ENCODE results near the gene PDE6G. TPM values are rescaled to one million over a fixed set of nuclear protein-coding genes. Genes with fewer than 3 reads are reported as not detected.

Gene PDE6G
- total and polyA plus RNA-seq, 2 of the 13 experiments (the other 11 are each of a cell fraction or from before 2014, with no cell fraction given): 1.4 to 6.7 TPM

DNA sequence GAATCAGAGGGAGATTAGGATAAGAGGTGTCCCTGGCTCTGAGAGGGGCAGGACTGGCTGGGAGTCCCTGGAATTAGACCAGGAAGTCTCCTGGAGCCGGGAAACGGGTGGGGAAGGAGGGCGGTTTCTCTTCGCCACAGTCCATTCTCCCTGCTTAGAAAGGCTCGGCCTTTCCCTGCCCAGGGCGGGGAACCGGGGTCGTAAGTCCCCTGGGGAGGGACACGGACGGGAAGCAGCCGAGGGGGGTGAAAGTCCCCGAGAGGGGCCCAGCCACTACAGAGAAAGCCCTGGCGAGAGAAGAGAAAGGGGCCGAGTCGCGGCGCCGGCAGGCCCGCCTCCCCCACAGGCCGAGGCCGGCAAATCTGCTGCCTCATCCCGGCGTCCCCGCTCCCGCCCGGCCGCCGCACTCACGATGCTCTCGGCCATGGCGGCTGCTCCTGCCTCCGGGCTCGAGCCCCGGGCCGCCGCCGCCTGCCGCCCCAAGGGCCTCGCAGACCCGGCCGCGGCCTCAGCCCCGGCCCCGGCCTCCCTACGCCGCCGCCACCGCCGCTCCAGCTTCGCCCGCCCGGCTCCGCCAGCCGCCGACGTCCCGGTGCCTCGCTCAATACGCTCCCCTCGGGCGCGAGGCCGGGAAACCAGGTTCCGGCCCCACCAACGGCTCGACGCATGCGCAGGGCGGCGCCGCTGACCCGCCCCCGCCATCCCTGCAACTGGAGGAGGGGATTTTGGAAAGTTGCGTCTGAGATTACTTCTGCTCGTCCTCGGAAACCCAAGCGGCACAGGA, 19.6 kb downstream of the PDE6G start, which contains the start of the genes NPLOC4 and TSPAN10 (continued):
- TF ChIP-seq TMF1 (CRISPR knock-in tag; IDR thresholded peaks at IDR 0.05; ENCODE audit: low read depth): peak; percentile 91; the same call in 1 of the 2 replicates
- peak; percentile 68 for TF ChIP-seq NFYC (CRISPR knock-in tag; IDR thresholded peaks at IDR 0.05)
- no peak for TF ChIP-seq ZNF550 (CRISPR knock-in tag; IDR thresholded peaks at IDR 0.05; ENCODE audit: borderline replicate concordance)
- TF ChIP-seq ZFAT (CRISPR knock-in tag; conservative IDR thresholded peaks at IDR 0.05): no peak
- TF ChIP-seq, protein P1, sequence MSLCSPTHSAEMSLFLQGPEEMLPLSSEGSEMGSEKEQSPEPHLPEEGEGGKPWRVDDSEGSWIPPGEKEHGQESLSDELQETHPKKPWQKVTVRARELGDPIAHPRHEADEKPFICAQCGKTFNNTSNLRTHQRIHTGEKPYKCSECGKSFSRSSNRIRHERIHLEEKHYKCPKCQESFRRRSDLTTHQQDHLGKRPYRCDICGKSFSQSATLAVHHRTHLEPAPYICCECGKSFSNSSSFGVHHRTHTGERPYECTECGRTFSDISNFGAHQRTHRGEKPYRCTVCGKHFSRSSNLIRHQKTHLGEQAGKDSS (CRISPR knock-in tag; IDR thresholded peaks at IDR 0.05; ENCODE audit: borderline replicate concordance, low read depth): no peak; the same call in 1 of the 2 replicates
- peak; percentile 88 for TF ChIP-seq ZNF205 (CRISPR knock-in tag; IDR thresholded peaks at IDR 0.05)
- 0 out of 2 replicates have a peak, but pooled peaks have one; percentile 32 for TF ChIP-seq NFE2 (CRISPR knock-in tag; IDR thresholded peaks at IDR 0.05)
- TF ChIP-seq ZNF432 (CRISPR knock-in tag; IDR thresholded peaks at IDR 0.05; ENCODE audit: borderline replicate concordance): no peak
- TF ChIP-seq, protein P2, sequence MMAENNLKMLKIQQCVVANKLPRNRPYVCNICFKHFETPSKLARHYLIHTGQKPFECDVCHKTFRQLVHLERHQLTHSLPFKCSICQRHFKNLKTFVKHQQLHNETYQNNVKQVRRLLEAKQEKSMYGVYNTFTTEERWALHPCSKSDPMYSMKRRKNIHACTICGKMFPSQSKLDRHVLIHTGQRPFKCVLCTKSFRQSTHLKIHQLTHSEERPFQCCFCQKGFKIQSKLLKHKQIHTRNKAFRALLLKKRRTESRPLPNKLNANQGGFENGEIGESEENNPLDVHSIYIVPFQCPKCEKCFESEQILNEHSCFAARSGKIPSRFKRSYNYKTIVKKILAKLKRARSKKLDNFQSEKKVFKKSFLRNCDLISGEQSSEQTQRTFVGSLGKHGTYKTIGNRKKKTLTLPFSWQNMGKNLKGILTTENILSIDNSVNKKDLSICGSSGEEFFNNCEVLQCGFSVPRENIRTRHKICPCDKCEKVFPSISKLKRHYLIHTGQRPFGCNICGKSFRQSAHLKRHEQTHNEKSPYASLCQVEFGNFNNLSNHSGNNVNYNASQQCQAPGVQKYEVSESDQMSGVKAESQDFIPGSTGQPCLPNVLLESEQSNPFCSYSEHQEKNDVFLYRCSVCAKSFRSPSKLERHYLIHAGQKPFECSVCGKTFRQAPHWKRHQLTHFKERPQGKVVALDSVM (CRISPR knock-in tag; IDR thresholded peaks at IDR 0.05): peak; percentile 78
- 0 out of 2 replicates have a peak, but pooled peaks have one; percentile 29 for TF ChIP-seq ONECUT2 (CRISPR knock-in tag; IDR thresholded peaks at IDR 0.05)
- TF ChIP-seq, protein P3, sequence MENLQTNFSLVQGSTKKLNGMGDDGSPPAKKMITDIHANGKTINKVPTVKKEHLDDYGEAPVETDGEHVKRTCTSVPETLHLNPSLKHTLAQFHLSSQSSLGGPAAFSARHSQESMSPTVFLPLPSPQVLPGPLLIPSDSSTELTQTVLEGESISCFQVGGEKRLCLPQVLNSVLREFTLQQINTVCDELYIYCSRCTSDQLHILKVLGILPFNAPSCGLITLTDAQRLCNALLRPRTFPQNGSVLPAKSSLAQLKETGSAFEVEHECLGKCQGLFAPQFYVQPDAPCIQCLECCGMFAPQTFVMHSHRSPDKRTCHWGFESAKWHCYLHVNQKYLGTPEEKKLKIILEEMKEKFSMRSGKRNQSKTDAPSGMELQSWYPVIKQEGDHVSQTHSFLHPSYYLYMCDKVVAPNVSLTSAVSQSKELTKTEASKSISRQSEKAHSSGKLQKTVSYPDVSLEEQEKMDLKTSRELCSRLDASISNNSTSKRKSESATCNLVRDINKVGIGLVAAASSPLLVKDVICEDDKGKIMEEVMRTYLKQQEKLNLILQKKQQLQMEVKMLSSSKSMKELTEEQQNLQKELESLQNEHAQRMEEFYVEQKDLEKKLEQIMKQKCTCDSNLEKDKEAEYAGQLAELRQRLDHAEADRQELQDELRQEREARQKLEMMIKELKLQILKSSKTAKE (CRISPR knock-in tag; IDR thresholded peaks at IDR 0.05; ENCODE audit: borderline replicate concordance): peak; percentile 32; the same call in 1 of the 2 replicates
- TF ChIP-seq, protein P4, sequence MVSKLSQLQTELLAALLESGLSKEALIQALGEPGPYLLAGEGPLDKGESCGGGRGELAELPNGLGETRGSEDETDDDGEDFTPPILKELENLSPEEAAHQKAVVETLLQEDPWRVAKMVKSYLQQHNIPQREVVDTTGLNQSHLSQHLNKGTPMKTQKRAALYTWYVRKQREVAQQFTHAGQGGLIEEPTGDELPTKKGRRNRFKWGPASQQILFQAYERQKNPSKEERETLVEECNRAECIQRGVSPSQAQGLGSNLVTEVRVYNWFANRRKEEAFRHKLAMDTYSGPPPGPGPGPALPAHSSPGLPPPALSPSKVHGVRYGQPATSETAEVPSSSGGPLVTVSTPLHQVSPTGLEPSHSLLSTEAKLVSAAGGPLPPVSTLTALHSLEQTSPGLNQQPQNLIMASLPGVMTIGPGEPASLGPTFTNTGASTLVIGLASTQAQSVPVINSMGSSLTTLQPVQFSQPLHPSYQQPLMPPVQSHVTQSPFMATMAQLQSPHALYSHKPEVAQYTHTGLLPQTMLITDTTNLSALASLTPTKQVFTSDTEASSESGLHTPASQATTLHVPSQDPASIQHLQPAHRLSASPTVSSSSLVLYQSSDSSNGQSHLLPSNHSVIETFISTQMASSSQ (IDR thresholded peaks at IDR 0.05; ENCODE audit: low read depth): no peak
- TF ChIP-seq, protein P4 (CRISPR knock-in tag; IDR thresholded peaks at IDR 0.05; ENCODE audit: borderline replicate concordance): peak; percentile 56
- no peak for TF ChIP-seq XBP1 (CRISPR knock-in tag; IDR thresholded peaks at IDR 0.05)
- no peak for TF ChIP-seq U2AF2 (IDR thresholded peaks at IDR 0.05; ENCODE audit: low read depth, low read length)
- no peak for TF ChIP-seq RCOR2 (CRISPR knock-in tag; IDR thresholded peaks at IDR 0.05)
- TF ChIP-seq ATF7 (IDR thresholded peaks at IDR 0.05): no peak
- no peak for TF ChIP-seq ATF7 (CRISPR knock-in tag; IDR thresholded peaks at IDR 0.05)
- peak; percentile 62 for TF ChIP-seq ZNF607 (CRISPR knock-in tag; IDR thresholded peaks at IDR 0.05; ENCODE audit: borderline replicate concordance)
